Activated CD4-positive, alpha-beta T cell treated with anti-CD3 and anti-CD28 coated beads for 24 hours (primary cell): ENCODE results near the gene CEACAM1.
"Not testable (repeated sequence)": the region's sequence is repeated elsewhere in the genome, so short reads cannot be mapped to it uniquely, and the experiment has no call there.

Experiments used
- DNase-seq, 2 donors: peaks; one replicate each; pipeline ENCODE4 v3.0.0-alpha.2; 2020; ENCODE audit warnings: low read depth in 2 of 2

Gene CEACAM1

DNA sequence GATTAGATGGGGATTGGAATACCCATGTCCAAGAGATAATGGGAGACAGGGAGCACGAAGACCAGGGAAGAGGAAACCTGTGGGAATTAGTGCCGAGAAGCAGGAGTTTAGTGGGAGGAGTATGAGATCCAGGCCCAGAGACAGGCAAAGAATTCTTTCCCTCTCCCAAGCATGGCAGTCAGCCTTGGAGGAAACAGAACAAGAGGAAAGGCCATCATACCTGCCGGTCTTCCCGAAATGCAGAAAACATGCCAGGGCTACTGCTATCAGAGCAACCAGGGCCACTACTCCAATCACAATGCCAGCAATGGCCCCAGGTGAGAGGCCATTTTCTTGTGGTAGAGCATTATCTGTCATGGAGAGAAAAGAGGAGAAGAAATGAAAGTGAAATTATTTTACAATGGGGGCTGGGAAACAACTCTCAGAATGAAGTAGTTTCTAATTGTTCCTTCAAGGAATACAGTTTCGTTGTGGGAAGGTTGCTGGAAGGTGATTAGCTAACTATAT is 16.1 kb downstream of the CEACAM1 start:
- DNase-seq: no peak

DNA sequence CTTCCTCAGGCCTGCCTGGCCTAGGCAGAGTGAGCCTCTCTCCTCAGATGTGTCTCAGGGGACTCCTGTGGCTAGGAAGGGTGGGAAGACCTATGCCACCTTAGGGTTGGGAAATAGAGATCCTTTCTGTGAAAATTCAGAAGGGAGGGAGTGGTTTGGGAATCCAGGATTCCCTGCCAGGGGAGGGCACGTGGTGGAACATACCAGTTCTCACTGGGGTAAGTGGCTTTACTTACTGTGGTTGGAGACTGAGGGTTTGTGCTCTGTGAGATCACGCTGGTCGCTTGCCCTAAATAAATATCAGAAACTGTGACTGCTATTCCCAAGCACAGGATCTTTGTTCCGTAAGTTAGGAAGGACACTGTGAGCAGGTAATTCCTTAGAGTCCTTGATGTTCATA is 16.9 kb downstream of the CEACAM1 start:
- DNase-seq: no peak

DNA sequence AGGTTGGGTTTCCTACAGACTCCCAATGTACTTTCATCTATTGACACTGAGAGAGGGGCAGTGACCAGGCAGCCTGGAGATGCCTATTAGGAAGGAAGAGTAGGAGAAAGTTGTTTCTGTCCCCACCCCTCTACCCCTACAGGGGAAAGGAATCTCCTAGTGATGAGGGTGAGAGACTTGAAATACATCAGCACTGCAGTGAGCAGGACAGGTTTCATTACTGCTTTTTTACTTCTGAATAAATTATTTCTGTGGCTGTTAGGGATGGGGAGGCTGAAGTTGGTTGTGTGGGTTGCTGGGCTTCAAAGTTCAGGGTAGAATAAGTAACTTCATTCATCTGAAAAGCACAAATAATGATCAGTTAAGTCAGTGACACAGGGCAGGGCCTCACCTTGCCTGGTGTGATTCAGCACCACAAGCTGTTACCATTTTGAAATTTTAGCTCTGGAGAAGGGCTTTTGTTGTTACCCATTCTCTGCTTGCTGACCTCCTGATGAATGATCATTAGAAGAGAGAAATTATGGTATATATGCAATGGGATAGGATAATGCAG is 19.3 kb downstream of the CEACAM1 start:
- no peak for DNase-seq

DNA sequence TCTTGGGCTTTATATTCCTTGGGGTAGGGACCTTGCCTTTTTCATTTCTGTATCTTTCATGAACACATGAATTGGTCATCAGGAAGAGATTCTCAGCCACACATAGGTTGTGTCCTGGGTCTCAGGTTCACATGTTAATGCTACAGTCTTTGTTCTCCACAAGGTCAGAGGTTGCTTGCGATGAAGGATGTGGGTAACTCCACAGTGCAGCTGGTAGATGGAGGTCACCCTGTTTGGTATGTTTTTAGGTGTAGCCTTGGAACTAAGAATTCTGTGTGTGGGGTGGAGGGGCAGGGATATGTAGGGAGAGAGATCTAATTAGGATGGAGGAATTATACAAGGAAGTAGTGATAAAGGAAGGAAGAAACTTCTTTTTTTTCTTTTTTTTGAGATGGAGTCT is 23.2 kb downstream of the CEACAM1 start:
- DNase-seq: no peak

DNA sequence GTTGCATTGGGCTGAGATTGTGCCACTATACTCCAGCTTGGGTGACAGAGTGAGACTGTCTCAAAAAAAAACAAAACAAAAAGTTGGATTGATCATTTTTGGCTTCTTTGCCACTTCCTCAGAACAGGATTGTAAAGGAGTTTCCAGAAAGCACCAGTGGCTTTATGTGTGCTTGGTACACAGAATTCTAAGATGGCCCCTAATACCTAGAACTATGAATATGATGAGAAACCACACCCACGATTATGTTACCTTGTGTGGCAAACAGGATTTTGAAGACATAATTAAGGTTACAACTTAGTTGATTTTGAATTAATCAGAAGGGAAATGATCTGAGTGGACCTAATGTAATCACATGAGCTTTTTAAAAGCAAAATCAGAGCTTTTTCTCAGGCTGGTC is 26.5 kb downstream of the CEACAM1 start:
- no peak for DNase-seq

DNA sequence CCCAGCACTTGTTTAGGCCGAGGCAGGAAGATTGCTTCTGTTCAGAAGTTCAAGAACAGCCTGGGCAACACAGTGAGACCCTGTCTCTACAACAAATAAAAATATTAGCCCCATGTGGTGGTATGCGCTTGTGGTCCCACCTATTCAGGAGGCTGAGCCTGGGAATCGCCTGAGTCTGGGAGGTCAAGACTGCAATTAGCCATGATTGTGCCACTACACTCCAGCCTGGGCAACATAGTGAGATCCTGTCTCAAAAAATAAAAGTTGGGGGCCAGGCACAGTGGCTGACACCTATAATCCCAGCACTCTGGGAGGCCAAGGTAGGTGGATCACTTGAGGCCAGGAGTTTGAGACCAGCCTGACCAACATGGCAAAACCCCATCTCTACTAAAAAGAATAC is 27.0 kb downstream of the CEACAM1 start:
- DNase-seq: not testable (repeated sequence)

DNA sequence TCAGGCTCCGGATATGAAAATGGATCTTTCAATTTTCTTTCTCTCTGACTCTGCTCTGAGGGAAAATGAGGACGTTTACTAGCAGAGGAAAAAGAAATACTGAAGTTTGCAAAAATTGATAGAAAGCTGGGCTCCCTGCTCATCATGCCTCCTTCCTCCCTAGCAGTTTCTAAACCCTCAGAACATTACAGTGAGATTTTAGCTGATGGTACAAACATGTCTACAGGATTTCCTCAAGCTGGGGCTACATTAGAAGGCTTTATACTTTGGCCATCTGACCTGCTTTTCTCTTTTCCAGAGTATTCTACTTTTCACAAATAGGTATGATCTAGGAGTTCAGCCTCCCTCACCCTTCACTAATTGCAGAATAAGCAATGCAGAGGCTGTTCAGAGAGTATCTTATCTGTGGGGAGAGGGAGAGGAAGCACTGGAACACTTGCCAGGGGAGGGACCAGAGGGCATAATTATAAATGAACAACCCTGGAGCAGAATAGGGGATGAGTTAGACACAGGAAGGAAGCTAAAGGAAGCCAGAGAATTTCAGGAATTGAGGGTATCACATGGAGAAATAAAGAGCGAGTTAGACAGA is 30.0 kb downstream of the CEACAM1 start:
- DNase-seq: no peak

DNA sequence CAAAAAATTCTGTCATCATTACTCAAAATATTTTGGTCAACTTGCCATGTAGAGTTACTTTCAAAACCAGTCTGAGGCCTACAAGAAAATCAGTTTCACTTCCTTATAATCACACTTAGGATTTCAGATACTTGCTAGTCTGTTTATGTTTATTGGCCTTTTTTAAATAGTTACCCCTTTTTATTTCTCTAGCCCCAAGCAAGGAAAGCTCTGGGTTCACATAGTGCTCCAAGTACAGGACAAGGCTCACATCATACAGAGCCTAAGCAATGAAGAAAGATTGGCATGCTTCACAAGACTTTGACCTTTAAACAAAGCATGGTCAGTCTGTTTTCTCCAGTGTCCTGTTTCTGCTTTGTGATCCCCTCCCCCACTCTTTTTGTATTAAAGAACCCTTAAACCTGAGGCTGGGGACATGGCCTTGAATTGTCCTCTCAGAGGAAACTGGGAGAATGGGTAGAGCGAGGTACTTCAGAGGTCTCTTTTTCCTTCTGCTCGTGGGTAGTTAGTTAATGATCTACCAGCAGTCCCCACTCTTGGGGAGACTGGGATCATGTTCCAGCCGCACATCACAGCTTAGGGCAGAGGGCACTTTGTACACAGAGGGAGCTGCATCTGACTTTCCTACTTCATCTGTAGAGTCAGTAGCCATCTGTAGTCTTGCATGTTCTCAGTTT is 30.7 kb downstream of the CEACAM1 start:
- DNase-seq: no peak

DNA sequence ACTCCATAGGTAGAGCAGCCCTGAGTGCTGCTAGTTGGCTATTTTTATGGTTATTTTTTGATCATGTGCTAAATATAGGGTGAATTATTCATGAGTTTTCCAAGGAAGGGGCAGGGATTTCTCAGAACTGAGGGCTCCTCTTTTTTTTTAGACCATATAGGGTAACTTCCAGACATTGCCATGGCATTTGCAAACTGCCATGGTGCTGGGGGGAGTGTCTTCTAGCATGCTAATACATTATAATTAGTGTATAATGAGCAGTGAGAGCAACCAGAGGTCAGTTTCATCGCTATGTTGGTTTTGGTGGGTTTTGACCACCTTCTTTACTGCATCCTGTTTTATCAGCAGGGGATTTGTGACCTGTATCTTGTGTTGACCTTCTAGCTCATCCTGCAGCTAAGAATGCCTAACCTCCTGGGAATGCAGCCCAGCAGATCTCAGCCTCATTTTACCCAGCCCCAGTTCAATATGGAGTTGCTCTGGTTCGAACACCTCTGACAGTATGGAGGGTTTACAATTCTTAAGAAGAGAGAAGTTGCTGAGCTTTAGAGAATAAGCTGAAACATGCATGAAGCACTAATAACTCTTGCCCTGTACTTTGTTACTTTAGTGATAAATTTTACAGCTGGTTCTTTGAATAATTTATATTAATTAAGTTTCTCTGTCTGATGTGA is 31.7 kb downstream of the CEACAM1 start:
- DNase-seq: no peak

DNA sequence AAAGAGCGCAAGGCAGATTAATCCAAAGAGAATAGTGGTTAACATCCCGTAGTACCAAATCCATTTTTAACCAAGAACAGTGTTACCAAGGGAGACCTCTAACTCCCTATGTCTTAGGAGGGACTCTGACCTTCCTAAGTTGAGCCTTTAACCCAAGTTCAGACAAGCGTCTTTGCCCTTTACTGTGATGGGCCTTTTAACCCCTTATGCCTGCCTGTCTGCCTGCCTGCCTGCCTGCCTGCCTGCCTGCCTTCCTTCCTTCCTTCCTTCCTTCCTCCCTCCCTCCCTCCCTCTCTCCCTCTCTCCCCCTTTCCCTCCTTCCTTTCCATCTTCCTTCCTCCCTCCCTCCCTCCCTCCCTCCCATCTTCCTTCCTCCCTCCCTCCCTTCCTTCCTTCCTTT is 32.6 kb downstream of the CEACAM1 start:
- DNase-seq: no peak

DNA sequence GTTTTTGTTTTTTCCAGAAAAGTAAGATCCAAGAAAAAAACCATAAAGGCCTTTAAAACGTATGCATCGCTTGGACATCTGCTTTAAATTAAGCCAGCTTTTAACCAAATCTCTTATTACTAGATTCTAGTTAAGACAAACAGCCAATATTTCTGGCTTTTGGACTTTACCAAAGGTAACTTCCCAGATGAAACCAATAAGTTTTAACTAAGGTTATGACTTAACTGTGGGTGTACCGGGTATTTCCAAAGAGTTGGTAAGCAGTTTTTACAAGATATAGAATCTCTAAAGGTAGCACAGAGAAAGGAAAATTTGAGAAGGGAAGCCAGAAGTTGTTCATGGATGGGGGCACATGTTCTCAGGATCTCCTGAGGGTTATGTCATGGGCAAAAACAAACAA is 34.0 kb downstream of the CEACAM1 start:
- no peak for DNase-seq

DNA sequence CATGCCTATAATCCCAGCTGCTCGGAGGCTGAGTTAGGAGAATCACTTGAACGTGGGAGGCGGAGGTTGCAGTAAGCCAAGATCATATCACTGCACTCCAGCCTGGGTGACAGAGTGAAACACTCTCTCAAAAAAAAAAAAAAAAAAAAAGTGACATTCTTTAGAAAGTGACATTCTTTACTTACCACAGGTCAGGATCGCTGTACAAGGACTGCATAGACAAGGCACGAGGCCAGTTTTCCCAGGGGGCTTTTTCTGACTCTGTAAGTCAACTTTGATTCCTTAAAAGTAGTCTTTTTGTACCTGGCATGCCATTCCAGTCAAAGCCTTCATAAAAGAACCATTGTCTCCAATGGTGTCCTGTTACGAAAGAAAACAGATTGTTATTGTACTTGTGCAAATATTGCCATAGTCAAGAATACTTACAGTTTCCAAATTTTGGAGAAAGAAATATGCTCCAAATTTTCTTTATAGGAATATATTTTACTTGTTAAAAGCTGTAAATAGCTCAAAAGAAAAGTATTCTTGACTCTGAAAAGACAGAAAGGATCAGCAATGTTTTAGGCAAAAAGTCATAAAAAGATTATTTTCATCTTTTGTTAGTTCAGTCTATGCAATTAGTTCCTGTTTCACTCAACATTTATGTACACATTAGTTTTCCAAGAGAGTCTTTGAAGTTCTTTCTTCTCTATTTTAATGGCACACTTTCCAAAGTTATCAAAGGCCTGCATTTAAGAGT is 39.3 kb downstream of the CEACAM1 start:
- no peak for DNase-seq

DNA sequence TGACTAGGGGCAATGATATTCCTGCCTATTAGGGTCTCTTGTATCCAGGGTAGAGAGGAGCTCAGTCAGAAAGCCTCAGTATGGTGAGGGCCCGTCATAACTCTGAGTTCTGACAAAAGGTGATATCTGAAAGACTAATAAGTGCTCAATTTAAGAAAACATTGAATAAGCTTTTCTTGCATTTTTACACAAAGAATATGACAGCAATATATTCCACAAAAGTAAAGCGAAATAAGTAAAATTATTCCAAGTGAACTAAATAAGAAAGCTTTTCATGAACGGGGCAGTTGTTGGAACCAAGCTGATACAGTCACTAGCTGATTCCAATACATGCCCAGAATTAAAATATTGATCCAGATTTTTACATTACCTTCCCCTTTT is 40.5 kb downstream of the CEACAM1 start:
- no peak for DNase-seq

DNA sequence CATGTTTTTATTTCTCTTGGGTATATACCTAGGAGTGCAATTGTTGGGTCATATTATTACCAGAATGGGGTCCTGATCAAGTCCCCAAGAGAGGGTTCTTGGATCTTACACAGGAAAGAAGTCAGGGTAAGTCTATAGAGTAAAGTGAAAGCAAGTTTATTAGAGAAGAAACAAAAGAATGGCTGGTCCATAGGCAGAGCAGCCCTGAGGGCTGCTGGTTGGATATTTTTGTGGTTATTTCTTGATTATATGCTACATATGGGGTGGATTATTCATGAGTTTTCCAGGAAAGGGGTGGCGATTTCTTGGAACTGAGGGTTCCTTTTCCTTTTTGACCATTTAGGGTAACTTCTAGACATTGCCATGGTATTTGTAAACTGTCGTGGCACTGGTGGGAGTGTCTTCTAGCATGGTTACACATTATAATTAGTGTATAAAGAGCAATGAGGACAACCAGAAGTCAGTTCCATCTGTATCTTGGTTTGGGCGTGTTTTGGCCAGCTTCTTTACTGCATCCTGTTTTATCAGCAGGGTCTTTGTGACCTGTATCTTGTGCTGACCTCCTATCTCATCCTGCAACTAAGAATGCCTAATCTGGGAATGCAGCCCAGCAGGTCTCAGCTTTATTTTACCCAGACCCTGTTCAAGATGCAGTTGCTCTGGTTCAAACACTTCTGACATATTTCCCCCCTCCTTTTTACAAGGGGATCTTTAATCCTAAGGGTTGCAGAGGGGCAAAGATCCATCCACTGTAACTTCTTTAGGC is 41.1 kb downstream of the CEACAM1 start:
- no peak for DNase-seq

DNA sequence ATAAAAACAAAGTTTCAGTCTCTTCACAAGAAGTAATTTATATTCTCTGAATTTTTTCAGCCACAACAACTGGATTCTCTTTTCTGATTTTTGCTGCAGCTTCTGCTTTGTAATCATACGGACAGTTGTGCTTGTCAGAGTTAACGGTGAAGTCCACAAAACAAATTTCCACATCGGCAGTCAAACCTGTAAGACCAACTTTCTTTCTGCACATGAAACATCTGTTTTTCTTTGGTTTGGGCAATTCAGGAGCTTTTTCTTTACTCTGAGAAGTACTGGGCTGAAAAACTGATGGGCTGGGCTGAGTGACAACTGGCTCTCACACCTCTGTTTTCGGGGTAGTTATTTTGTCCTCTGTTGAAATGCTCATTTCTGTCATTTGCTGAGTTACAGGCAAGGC is 43.2 kb downstream of the CEACAM1 start:
- DNase-seq: not testable (repeated sequence)

DNA sequence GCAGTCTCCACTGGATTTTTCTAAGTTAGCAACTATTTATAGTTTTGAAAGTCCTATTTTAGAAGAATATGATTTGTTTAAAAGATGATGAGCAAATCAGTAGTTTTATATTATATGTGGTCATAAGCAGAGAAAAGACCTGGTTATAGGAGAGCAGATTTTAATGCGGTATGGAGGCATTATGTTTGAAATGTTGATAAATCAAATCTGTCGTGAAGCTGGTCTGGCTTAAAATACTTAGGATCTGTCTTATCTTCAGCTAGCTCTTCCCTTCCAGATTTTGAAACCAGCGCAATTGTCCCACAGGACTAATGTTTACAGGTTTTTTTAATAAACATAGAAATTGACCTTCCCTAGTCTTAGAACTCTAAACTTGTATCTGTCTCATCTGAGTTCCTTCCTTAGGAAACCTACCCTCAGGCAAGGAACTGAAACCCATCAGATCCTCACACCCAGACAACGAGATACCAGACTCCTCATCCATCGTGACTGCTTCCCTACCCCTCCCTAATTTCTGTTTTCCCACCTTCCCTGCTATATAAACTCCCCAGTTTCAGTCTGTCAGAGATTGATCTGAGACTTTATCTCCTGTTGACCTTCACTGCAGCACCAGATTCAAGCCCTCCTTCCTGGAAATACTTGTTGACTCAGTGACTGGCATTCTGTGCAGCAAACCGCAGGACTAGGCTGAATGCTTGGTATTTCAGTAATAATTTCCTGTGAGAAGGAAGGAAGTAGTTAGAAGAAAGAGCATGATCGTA is 47.8 kb downstream of the CEACAM1 start:
- DNase-seq: no peak

DNA sequence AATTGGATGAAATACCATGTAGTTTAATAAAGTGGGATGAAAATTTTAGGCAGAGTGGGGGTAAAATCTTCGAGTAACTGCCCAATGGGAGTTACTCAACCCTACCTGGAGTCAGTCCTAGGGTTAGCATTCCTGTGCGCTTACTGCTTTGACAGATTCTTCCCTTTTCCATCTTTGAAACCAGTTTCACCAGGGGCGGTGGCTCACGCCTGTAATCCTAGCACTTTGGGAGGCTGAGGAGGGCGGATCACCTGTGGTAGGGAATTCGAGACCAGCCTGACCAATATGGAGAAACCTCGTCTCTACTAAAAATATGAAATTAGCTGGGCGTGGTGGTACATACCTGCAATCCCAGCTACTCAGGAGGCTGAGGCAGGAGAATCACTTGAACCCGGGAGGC is 48.5 kb downstream of the CEACAM1 start:
- DNase-seq: no peak

DNA sequence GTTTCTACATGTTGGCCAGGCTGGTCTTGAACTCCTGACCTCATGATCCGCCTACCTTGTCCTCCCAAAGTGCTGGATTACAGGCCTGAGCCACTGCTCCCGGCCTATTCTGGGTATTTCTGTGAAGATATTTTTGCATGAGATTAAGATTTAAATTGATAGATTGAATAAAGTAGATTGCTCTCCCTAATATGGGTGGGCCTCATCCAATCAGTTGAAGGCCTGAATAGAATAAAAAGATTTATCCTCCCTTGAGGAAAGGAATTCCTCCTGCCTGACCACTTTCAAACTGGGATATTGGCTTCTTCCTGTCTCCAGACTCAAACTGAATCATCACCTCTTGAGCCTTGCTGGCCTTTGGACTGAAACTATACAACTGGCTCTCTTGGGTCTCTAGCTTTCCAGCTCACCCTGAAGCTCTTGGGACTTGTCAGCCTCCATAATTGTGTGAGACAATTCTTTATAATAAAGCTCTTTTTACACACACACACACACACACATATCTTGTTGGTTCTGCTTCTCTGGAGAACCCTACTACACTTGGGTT is 49.4 kb downstream of the CEACAM1 start:
- no peak for DNase-seq

DNA sequence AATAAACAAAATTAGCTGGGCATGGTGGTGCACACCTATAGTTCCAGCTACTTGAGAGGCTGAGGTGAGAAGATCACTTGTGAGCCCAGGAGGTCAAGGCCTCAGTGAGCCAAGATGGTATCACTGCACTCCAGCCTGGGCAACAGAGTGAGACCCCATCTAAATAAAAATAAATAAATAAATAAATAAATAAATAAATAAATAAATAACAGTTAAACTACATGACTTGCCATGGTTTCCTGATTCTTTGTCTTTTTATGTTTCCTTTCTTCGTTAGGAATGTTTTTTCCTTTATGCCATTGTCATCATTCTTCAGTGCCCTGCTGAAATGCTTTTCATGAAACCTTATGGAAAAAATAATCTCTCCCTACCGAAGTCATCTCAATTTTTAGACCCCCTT is 50.3 kb downstream of the CEACAM1 start:
- DNase-seq: no peak

DNA sequence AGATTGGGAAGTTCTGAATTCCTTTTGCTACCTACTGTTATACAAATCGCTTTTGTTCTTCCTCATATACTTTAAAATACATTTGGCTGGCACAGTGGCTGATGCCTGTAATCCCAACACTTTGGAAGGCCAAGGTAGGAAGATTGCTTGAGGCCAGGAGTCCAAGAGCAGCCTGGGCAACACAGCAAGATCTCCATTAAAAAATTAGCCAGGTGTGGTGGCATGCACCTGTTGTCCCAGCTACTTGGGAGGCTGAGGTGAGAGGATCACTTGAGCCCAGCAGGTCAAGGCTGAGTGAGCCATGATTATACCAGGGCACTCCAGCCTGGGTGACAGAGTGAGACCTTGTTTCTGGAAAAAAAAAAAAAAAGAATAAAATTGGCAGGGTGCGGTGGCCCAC is 51.2 kb downstream of the CEACAM1 start:
- no peak for DNase-seq
